Epithelial cell of prostate (primary cell): ENCODE data around the gene AADAC.
"Not testable (repeated sequence)": the region's sequence is repeated elsewhere in the genome, so short reads cannot be mapped to it uniquely, and the experiment has no call there.

ENCODE experiments used
- DNase-seq: peaks from one replicate; pipeline ENCODE4 v3.0.0-alpha.2; 2011; ENCODE audit warnings: low read depth, low spot score
- H3K27ac ChIP-seq: fragments of 450-650 bp; 2 replicates; pipeline ENCODE4 v1.5.1; 2017; ENCODE audit warnings: mild to moderate bottlenecking

AADAC gene

GRCh38 chr3:151852074-151852811 lies 38.3 kb downstream of the AADAC start:
- no peak for DNase-seq
- H3K27ac ChIP-seq: no peak overlapping the region

- DNase-seq: no peak
- H3K27ac ChIP-seq: no peak overlapping the region
Observed at GRCh38 chr3:151856118-151856517, 42.2 kb downstream of the AADAC start.

GRCh38 chr3:151856641-151857040 lies 42.7 kb downstream of the AADAC start:
- DNase-seq: no peak
- no peak overlapping the region for H3K27ac ChIP-seq

GRCh38 chr3:151859233-151859673 lies 45.3 kb downstream of the AADAC start:
- no peak overlapping the region for H3K27ac ChIP-seq
- DNase-seq: no peak

GRCh38 chr3:151859905-151860304 lies 46.0 kb downstream of the AADAC start:
- no peak for DNase-seq
- no peak overlapping the region for H3K27ac ChIP-seq

- DNase-seq: no peak
- no peak overlapping the region for H3K27ac ChIP-seq
Observed at GRCh38 chr3:151863611-151864010, 49.7 kb downstream of the AADAC start.

GRCh38 chr3:151864423-151865101 lies 50.6 kb downstream of the AADAC start:
- DNase-seq: no peak
- H3K27ac ChIP-seq: peak overlapping the region; percentile 28

- H3K27ac ChIP-seq: no peak overlapping the region
- DNase-seq: no peak
Observed at GRCh38 chr3:151866711-151867410, 52.9 kb downstream of the AADAC start.

- no peak overlapping the region for H3K27ac ChIP-seq
- no peak for DNase-seq
Observed at GRCh38 chr3:151867666-151868065, 53.8 kb downstream of the AADAC start.

GRCh38 chr3:151869181-151869580 lies 55.3 kb downstream of the AADAC start:
- no peak overlapping the region for H3K27ac ChIP-seq
- no peak for DNase-seq

- no peak overlapping the region for H3K27ac ChIP-seq
- DNase-seq: no peak
Observed at GRCh38 chr3:151871639-151872468, 57.9 kb downstream of the AADAC start.

- no peak within 1 kb of the TSS for H3K27ac ChIP-seq
- DNase-seq: no peak
Observed at GRCh38 chr3:151873398-151873797, 59.5 kb downstream of the AADAC start, which contains the start of gene SUCNR1. TSS of gene SUCNR1 (plus strand) at chr3:151873643. CDS start at chr3:151879893, 6,250 bp downstream.

GRCh38 chr3:151874079-151874478 lies 60.2 kb downstream of the AADAC start:
- not testable (repeated sequence) for H3K27ac ChIP-seq, DNase-seq

GRCh38 chr3:151875759-151876158 lies 61.8 kb downstream of the AADAC start:
- DNase-seq: no peak
- H3K27ac ChIP-seq: no peak overlapping the region

GRCh38 chr3:151877269-151877668 lies 63.4 kb downstream of the AADAC start:
- no peak overlapping the region for H3K27ac ChIP-seq
- no peak for DNase-seq
